ENCODE results near the gene NHEJ1.

The NHEJ1 gene

GRCh38 chr2:219125225-219125885 lies 35.3 kb downstream of the NHEJ1 start:
- no peak for DNase-seq (ENCODE audit: extremely low read depth, insufficient read length)
- no peaks in the 10 kb centered on the region for H3K27me3 ChIP-seq (replicated peaks; ENCODE audit: control insufficient read depth, insufficient read depth, low read length)
- H3K36me3 ChIP-seq (ENCODE audit: control insufficient read depth, insufficient read depth, low read length), result no peaks in the 10 kb centered on the region; the same call in 1 of the 2 replicates
- no peak overlapping the region for H3K4me3 ChIP-seq (replicated peaks; ENCODE audit: low read depth, low read length)
- TF ChIP-seq, protein P1, sequence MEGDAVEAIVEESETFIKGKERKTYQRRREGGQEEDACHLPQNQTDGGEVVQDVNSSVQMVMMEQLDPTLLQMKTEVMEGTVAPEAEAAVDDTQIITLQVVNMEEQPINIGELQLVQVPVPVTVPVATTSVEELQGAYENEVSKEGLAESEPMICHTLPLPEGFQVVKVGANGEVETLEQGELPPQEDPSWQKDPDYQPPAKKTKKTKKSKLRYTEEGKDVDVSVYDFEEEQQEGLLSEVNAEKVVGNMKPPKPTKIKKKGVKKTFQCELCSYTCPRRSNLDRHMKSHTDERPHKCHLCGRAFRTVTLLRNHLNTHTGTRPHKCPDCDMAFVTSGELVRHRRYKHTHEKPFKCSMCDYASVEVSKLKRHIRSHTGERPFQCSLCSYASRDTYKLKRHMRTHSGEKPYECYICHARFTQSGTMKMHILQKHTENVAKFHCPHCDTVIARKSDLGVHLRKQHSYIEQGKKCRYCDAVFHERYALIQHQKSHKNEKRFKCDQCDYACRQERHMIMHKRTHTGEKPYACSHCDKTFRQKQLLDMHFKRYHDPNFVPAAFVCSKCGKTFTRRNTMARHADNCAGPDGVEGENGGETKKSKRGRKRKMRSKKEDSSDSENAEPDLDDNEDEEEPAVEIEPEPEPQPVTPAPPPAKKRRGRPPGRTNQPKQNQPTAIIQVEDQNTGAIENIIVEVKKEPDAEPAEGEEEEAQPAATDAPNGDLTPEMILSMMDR (IDR thresholded peaks at IDR 0.05; ENCODE audit: insufficient read depth, low read length, poor library complexity, severe bottlenecking), result no peak

DNA sequence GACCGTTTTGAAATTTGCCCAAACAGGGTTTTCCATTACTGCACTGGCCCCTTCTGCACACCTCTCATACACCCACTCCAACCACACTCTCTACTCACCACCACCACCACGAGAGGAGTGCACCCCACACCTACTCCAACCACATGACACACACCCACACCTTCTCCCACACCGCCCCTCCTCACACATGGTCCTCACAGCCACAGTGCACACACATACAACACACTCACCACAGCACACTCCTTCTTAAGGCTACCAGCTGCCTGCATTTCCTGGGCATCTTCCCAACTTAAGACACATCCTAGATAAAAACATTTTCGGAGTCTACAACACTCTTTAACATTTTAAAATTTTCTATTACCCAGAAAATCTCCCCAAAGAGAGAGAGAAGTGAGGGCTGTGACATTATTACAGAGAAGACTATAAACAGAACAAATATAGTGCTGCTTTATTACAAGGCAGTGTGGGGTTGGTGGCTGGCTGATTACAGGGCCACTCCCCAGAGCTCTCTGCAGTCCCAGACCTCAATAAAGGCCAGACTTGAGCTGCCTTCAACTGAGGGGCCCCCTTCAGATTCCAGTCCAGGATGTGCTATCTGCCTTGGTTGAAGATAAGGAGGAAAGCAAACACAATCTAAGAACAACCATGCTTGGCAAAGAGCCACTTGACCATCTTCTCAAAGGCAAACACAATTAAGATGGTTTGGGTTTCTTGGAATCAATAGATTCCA lies 36.1 kb downstream of the NHEJ1 start:
- TF ChIP-seq, protein P1 (IDR thresholded peaks at IDR 0.05; ENCODE audit: insufficient read depth, low read length, poor library complexity, severe bottlenecking), result no peak
- Histone ChIP-seq H3K27me3 (replicated peaks; ENCODE audit: control insufficient read depth, insufficient read depth, low read length) (no peaks in the 10 kb centered on the region), H3K36me3 (ENCODE audit: control insufficient read depth, insufficient read depth, low read length) (no peaks in the 10 kb centered on the region; the same call in 1 of the 2 replicates), H3K4me3 (replicated peaks; ENCODE audit: low read depth, low read length) (no peak overlapping the region)
- no peak for DNase-seq (ENCODE audit: extremely low read depth, insufficient read length)

DNA sequence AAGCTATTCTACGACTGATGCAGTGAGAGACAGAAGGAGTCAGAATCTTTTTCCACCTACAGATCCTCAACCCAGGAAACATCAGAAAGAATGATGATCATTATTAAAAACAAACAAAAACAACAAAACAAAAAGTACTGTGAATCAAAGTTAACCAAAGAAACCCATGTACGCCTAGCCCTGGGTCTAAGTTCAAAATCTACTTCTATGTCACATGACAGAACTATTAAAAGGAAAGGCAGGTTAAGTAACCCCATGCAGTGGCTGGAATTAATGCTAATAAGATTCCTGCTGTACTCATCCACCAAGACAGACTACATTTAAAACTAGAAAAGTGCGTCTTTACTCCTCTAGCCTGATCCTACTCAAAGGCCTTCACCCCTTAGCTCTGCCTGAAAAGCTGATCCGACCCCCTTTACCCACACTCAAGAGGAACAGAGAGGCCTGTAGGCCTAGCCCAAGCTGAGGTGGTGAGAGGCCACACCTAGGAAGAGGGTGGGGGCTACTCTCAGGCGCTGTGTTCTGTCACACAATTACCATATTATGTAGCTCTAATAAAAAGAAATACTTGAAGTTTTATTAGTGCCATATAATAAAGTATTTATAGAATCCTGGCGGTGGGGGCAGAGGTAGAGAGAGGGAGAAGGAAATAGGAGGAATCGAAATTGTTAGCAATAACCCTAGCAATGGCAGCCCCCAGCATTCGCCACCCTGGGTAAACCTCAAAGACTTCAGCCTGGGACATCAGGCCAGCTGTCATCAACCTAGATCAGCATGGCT lies 37.1 kb downstream of the NHEJ1 start:
- no peak for DNase-seq (ENCODE audit: extremely low read depth, insufficient read length)
- no peak overlapping the region for H3K4me3 ChIP-seq (replicated peaks; ENCODE audit: low read depth, low read length)
- no peaks in the 10 kb centered on the region for H3K27me3 ChIP-seq (replicated peaks; ENCODE audit: control insufficient read depth, insufficient read depth, low read length)
- no peaks in the 10 kb centered on the region; the same call in 1 of the 2 replicates for H3K36me3 ChIP-seq (ENCODE audit: control insufficient read depth, insufficient read depth, low read length)
- TF ChIP-seq, protein P1 (IDR thresholded peaks at IDR 0.05; ENCODE audit: insufficient read depth, low read length, poor library complexity, severe bottlenecking), result no peak

GRCh38 chr2:219122202-219122980 lies 38.2 kb downstream of the NHEJ1 start:
- TF ChIP-seq, protein P1 (IDR thresholded peaks at IDR 0.05; ENCODE audit: insufficient read depth, low read length, poor library complexity, severe bottlenecking), result no peak
- Histone ChIP-seq H3K27me3 (replicated peaks; ENCODE audit: control insufficient read depth, insufficient read depth, low read length) (no peaks in the 10 kb centered on the region), H3K4me3 (replicated peaks; ENCODE audit: low read depth, low read length) (no peak overlapping the region), H3K36me3 (ENCODE audit: control insufficient read depth, insufficient read depth, low read length) (no peaks in the 10 kb centered on the region; the same call in 1 of the 2 replicates)
- no peak for DNase-seq (ENCODE audit: extremely low read depth, insufficient read length)

- TF ChIP-seq, protein P1 (IDR thresholded peaks at IDR 0.05; ENCODE audit: insufficient read depth, low read length, poor library complexity, severe bottlenecking), result no peak
- Histone ChIP-seq H3K4me3 (replicated peaks; ENCODE audit: low read depth, low read length) (no peak overlapping the region), H3K27me3 (replicated peaks; ENCODE audit: control insufficient read depth, insufficient read depth, low read length) (no peaks in the 10 kb centered on the region), H3K36me3 (ENCODE audit: control insufficient read depth, insufficient read depth, low read length) (no peaks in the 10 kb centered on the region)
- no peak for DNase-seq (ENCODE audit: extremely low read depth, insufficient read length)
These were observed 40.5 kb downstream of the NHEJ1 start for GRCh38 chr2:219120082-219120481.

Data from GM06990 (cell line).